PC-9 (cell line): ENCODE results near the gene MTMR3.

ENCODE experiments used
- EZH2 ChIP-seq: fragments of 200-600 bp; sonication (generic); IDR thresholded peaks from 2 replicates; pipeline ENCODE4 v1.8.0; 2017; ENCODE audit warnings: antibody characterized with exemption, low read depth
- TF ChIP-seq, protein P1 (sequence below): fragments of 200-600 bp; sonication (generic); conservative IDR thresholded peaks from 2 replicates; pipeline ENCODE4 v1.6.1; 2017; ENCODE audit warnings: mixed run types, antibody characterized with exemption, mild to moderate bottlenecking, moderate library complexity

DNA sequence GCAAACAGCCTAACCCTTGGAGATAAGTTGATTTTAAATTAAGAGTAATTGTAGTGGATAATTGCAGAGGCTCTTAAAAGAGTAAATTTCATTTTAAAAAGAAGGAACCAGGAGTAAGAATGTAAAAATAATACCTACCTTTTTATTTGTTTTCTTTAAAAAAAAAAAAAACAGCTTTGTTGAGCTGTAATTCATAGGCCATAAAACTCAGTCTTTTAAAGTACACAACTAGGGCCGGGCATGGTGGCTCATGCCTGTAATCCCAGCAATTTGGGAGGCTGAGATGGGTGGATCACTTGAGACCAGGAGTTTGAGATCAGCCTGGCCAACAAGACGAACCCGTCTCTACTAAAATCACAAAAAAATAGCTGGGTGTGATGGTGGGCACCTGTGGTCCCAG, 42.4 kb downstream of the MTMR3 start:
- TF ChIP-seq, protein P1, sequence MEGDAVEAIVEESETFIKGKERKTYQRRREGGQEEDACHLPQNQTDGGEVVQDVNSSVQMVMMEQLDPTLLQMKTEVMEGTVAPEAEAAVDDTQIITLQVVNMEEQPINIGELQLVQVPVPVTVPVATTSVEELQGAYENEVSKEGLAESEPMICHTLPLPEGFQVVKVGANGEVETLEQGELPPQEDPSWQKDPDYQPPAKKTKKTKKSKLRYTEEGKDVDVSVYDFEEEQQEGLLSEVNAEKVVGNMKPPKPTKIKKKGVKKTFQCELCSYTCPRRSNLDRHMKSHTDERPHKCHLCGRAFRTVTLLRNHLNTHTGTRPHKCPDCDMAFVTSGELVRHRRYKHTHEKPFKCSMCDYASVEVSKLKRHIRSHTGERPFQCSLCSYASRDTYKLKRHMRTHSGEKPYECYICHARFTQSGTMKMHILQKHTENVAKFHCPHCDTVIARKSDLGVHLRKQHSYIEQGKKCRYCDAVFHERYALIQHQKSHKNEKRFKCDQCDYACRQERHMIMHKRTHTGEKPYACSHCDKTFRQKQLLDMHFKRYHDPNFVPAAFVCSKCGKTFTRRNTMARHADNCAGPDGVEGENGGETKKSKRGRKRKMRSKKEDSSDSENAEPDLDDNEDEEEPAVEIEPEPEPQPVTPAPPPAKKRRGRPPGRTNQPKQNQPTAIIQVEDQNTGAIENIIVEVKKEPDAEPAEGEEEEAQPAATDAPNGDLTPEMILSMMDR = no peak
- TF ChIP-seq EZH2 = no peak
